Measurements from ENCODE around the gene TCF12.

- TF ChIP-seq CTCF (IDR thresholded peaks at IDR 0.05) (no peak), POLR2A (IDR thresholded peaks at IDR 0.05) (no peak)
Measured at GRCh38 chr15:57031082-57031481, 112.6 kb downstream of the TCF12 start.
